Endometrium (tissue), 2 donors: ENCODE results near the gene SUMF2.
"Not testable (repeated sequence)": the region's sequence is repeated elsewhere in the genome, so short reads cannot be mapped to it uniquely, and the experiment has no call there.

Experiments used
- FAIRE-seq: peaks from 2 replicates; lab custom pipeline; 2012; peaks lifted over from hg19 to GRCh38; lab: Jason Lieb, UNC
- donor health status: control.
- donor health status: control.

Gene SUMF2

DNA sequence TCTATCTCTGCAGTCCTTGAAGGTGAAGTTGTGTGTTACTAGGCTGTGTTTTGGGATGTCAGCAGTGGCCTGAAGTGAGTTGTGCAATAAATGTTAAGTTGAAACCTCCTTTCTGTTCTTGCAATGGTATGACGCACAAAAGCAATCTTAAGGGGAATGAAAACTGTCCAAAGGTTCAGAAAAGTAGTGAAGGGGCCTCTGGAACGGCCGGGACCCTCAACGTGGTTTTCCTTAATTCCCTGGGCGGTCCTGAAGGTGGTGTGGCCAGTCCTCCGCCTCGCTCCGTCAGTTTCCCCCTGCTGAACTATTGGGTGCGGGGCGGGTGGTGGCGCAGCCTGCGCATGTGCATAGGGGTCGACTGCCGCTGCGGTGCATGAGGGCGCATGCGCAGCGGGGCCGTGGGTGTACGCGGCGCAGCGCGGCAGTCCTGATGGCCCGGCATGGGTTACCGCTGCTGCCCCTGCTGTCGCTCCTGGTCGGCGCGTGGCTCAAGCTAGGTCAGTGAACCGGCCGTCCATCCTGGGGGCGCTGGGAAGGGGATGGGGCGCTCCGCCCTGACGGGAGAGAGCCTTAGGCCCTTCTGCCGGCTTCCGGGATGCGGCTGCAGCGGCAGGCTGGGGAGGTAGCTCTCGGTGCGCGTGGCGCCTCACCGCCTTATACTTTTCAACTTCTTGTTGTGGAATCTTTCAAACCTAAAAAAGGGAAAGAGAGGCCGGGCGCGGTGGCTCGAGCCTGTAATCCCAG lies at the start of gene SUMF2:
Gene SUMF2 (plus strand): TSS at position 405 of the 744 bp plus-strand sequence. CDS start 26 bp downstream, at position 431.
- no peak for FAIRE-seq

DNA sequence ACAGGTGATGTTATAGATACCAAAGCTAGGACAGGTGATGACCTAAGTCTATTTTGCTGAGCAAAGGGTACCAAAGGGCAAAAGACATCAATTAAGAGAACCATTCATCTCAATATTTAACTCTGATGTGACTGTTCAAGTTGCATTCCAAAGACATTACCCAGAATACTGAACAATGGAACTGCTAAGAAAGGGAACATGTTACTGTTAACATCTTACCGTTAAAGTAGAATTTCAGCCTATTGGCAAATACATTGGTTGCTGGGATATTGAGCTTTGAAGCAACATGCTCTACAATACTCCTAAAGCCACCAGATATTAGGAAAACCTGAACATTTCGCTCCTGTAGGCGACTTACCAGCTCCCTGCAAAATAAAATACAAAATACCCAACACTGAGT lies 47.1 kb upstream of the SUMF2 start:
- FAIRE-seq = not testable (repeated sequence)

DNA sequence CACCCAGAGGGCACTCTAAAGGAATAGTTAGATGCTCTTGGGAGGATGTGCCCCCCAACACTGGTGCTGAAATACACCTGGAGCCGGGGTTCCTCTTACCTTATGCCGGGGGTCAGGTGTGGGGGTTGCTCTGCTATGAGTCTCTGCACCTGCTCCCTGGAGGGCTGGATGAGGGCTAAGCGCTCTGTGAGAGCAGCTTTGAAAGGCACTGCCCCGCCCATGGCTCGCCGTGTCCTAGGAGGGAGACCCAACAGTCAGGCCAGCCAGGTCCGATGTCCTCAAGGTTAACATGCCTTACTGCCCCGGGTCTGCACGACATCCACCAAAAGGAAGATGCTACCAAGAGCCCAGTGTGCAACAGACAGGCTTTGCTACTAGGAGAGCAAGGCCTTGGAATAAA lies 44.6 kb upstream of the SUMF2 start:
- no peak for FAIRE-seq

DNA sequence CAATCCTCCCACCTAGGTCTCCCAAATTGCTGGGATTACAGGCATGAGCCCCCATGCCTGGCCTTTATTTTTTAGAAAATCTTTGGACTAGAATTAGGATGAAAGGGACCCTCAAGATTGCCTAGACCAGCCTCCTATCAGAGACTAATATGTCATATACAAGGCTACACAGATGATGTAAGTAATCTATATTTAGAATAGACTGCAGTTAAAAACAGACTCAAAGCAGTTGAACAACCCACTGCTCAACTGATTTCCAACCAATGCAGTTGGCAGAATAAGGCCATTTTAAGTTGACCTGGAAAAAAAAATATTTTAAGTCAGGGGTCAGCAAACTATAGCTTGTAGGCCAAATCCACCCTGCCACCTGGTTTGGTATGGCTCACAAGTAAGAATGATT lies 40.6 kb upstream of the SUMF2 start:
- FAIRE-seq = no peak

DNA sequence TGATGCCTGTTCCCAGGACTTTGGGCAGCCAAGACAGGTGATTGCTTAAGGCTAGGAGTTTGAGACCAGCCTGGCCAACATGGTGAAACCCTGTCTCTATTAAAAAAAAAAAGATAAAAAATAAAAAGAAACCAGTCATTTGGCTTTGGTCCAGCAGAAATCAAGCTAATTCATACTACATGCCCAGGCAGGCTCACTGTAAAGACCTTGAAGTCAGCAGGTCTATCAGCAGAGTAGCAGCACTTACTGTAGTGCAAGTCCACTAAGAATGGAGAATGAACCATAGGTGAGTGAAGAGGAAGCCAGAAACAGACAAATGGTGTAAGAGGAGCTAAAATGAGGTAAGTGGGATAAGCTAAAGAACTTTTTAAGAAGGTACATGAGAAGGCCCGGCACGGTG lies 37.5 kb upstream of the SUMF2 start:
- no peak for FAIRE-seq

DNA sequence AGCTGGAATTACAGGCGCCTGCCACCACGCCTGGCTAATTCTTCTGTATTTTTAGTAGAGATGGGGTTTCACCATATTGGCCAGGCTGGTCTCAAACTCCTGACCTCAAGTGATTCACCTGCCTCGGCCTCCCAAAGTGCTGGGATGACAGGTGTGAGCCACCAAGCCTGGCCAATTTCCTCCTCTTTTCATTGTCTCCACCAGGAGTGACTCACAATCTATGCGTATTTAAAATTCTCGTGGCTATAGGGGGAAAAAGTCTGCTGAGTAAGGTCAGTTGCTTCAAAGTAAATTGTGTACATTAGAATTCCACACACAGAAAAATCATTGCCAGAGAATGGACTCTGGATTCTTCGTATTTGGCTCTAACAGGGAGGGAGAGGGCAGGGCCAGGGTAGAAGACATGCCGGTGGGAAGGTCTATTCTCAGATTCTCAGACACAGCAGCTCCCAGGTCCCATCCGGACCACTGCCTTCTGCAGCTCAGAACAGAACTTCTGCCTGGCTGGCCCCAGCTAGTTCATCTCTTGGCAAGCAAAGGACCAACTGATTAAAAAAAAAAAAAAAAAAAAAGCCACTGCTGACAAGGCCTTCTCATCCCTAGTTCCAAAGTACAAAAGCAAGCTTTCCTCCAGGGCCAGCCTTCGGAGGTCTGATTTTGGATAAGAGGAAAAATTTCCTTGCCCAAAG lies 35.0 kb upstream of the SUMF2 start:
- FAIRE-seq = no peak

DNA sequence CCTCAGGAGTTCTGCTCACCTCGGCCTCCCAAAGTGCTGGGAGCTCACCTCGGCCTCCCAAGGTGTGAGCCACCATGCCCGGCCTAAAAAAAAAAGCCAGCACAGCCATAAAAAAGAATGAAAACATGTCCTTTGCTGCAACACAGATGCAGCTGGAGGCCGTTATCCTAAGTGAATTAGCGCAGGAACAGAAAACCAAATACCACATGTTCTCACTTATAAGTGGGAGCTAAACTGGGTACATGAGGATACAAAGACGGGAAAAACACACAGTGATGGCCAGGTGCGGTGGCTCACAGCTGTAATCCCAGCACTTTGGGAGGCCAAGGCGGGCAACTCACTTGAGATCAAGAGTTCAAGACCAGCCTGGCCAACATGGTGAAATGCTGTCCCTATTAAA lies 33.7 kb upstream of the SUMF2 start:
- no peak for FAIRE-seq

DNA sequence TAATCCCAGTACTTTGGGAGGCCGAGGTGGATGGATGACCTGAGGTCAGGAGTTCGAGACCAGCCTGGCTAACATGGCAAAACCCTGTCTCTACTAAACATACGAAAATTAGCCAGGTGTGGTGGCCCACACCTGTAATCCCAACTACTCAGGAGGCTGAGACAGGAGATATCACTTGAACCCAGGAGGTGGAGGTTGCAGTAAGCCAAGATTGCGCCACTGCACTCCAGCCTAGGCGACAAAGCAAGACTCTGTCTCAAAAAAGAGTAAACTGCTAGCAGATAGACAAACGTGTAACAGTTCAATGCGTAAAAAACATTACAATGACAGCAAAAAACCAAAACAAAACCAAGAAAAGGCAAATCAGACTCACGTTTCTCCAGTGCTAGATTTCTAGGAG lies 32.5 kb upstream of the SUMF2 start:
- not testable (repeated sequence) for FAIRE-seq

DNA sequence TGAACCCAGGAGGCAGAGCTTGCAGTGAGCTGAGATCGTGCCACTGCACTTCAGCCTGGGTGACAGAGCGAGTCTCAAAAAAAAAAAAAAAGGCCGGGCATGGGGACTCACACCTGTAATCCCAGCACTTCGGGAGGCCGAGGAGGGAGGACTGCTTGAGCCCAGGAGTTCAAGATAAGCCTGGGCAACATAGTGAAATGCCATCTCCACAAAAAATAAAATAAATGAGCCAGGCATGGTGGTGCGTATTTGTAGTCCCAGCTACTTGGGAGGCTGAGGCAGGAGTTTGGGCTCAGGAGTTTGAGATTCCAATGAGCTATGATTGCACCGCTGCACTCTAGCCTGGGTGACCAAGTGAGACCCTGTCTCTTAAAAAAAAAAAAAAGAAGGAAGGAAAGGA lies 31.5 kb upstream of the SUMF2 start:
- FAIRE-seq = not testable (repeated sequence)

DNA sequence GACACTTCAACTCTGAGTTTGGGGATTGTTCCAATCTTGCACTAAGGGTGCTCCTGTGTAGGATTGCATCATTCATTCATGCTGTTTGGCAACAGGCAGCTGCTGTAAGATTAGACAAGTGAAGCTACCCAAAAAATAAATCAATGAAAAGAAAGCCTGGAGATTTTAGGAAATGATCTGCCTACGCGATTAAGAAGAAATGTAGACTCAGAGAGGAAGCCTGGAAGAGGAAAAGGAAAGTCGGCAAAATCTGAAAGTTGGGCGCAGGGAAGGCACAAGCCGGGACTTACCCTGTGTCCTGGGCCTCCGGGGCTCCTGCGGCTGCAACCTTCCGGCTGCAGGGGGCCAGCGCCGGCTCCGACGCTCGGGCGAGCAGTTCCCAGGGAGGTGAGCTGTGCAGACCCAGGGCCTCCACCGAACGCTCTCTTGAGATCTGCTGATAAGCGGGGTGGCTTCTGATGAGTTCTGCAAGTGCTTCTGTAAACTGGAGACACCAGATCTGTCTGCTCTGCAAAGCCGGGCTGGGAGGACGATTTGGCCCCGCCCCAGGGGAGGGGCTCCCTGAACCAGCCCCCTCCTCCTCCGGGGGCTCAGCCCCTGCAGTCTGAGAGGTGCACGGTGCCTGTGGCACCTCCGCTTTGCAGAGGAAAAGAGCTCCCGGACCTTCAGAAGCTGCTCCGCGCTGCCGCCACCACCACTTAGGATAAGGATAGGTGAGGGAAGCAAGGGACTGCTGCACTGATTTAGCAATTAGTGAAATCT lies 30.2 kb upstream of the SUMF2 start:
- FAIRE-seq = no peak

DNA sequence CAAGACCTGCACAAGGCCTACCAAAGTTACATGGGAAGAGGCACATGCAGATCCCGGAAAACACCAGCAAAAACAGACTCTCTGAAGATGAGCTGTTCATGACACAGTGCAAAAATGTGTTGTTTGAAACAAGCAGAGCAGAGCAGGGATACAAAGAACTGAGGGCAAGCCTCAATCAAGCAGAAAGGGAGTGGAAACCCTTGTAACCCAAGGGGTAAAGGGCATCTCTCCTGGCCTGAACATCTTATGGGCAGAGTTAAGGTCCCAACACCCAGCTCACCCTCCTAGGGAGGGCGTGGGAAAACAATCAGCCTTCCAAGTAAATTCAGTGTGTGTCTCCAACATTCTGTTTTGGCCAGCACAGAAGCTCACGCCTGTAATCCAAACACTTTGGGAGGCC lies 23.4 kb upstream of the SUMF2 start:
- FAIRE-seq = no peak

DNA sequence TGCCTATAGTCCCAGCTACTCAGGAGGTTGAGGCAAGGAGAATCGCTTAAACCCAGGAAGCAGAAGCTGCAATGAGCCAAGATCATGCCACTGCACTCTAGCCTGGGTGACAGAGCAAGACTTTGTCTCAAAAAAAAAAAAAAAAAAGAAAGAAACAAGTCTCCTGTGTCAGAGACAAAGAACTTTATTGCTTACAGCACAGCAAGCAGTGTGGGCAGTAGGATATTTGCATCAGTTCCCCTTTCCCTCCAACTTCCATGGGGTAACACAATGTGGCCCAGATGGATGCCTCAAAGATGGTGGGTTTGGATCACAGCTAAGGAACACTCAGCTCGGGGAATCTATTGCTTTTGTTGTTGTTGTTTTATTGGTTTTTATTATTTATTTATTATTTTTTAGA lies 18.3 kb upstream of the SUMF2 start:
- FAIRE-seq = not testable (repeated sequence)

DNA sequence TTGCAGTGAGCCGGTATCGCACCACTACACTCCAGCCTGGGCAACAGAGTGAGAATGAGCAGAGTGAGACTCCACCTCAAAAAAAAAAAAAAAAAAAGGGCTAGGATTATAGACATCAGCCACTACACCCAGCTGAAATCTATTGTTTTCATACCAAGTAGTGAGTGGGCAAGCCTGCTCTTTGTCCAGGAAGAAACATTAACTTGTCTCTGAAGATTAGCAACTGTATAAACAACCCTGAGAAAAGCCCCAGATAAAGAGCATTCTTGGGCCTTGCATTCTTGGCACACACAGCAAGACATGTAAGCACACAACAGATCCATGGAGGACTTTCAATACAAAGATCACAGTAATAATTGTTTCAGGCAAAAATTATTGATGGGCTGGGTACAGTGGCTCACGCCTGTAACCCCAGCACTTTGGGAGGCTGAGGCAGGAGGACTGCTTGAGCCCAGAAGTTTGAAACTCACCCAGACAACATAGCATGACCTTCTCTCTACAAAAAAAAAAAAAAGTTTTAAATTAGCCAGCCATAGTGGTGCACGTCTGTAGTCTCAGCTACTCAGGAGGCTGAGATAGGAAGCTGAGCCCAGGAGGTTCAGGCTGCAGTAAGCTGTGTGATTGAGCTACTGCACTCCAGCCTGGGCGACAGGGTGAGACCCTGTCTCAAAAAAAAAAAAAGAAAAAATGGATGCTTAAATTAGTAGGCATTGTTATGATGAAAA lies 17.2 kb upstream of the SUMF2 start:
- FAIRE-seq = no peak

DNA sequence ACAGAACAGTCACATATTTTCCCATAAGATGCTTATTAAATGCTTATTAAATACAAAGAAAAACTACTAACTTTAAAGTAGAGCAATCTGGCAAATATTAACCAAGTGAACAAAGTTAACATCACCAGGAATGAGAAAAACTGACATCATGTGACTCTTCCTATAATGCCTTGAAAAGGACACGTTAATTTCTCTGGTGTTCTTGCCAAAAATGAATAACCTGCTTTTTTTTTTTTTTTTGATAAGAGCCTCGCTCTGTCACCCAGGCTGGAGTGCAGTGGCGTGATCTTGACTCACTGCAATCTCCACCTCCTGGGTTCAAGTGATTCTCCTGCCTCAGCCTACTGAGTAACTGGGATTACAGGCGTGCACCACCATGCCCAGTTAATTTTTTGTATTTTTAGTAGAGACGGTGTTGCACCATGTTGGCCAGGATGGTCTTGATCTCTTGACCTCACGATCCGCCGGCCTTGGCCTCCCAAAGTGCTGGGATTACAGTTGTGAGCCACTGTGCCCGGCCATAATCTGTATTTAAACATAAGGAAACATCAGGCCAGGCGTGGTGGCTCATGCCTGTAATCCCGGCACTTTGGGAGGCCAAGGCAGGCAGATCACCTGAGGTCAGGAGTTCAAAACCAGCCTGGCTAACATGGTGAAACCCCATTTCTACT lies 16.5 kb upstream of the SUMF2 start:
- FAIRE-seq = not testable (repeated sequence)

DNA sequence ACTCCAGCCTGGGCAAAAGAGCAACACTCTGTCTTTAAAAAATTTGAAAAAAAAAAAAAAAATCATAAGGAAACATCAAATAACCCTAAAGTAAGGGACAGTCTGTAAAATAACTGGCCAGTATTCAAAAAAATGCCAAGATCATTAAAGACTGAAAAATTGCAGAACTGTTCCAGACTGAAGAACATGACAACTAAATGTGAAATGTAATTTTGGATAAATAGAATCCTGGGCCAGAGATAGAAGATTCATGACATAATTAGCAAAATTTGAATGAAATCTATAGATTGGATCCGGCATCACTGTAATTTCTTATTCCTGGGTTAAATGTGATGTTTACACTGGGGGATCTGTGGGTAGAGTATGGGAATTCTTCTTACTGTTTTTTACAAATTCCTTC lies 15.8 kb upstream of the SUMF2 start:
- FAIRE-seq = no peak

DNA sequence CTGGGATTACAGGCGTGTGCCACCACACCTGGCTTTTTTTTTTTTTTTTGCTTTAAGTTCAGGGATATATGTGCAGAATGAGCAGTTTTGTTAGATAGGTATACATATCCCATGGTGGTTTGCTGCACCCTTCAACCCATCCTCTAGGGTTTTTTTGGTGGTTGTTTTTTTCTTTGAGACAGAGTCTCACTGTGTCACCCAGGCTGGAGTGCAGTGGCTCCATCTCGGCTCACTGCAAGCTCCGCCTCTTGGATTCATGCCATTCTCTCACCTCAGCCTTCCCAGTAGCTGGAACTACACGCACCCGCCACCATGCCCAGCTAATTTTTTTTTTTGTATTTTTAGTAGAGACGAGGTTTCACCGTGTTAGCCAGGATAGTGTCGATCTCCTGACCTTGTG lies 15.3 kb upstream of the SUMF2 start:
- not testable (repeated sequence) for FAIRE-seq

DNA sequence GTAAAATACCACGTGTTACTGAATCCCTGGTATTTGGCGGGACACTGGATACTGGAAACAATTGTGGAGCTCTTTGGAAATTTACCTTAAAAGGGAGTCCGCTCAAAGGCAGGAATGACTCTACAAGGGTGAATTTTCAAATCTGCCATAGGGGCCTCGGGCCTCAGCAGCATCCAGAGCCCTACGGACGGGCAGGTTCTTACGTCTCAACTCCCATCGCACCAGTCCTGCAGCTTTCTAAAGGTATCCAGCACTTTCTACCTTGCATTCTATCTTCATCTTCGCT lies 13.1 kb upstream of the SUMF2 start:
- no peak for FAIRE-seq

DNA sequence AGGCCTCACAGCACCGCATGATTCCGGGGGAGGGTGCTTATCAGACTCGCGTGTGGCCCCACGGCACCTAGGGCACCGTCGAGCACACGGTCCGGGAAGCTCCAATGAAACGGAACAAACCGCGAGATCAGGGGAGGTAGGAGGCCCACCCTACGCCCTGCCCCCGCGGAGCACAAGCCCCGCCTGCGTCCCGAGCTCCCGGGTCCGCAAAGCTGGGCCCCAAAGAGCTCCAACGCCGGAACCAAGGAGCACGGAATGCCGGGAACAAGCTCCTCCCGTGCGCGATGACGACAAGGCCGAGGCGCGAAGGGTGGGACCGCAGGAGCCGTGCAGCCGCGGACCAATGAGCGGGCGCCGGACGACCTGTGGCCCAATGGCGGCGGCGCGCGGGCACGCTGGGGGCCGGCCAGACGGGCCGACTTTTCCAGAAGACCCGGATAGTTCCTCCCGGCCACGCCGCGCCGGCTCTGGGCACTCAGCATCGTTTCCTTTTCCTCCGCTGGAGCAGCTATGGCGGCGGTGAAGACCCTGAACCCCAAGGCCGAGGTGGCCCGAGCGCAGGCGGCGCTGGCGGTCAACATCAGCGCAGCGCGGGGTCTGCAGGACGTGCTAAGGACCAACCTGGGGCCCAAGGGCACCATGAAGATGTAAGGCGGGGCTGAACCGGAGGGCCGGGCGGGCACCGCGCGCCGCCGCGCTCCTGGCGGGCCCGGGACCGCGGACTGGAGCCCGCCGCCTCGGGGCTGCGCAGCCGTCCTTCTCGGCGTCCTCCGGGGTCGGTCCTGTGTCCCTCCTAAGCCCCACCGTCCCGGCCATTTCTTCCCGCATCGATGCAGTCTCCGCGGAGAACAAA lies 12.5 kb upstream of the SUMF2 start, which contains the start of the genes CCT6A and PSPH:
Gene CCT6A (plus strand): TSS at position 427 of the 853 bp plus-strand sequence. CDS start 84 bp downstream, at position 511.
Gene PSPH (minus strand): TSS at position 106 of the 853 bp plus-strand sequence. CDS start 30,232 bp downstream, outside the sequence.
- FAIRE-seq = no peak

DNA sequence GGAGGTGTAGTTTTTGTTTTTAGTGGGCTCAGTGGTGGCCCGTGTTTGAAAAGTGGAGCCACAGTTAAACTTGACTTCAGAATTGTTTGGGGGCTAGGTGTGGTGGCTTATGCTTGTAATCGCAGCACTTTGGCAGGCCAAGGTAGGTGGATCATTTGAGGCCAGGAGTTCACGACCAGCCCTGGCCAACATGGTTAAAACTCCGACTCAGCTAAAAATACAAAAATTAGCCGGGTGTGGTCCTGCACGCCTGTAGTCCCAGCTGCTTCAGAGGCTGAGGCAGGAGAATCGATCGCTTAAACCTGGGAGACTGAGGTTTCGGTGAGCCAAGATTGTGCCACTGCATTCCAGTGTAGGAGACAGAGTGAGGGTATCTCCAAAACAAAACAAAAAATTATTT lies 10.7 kb upstream of the SUMF2 start:
- no peak for FAIRE-seq

DNA sequence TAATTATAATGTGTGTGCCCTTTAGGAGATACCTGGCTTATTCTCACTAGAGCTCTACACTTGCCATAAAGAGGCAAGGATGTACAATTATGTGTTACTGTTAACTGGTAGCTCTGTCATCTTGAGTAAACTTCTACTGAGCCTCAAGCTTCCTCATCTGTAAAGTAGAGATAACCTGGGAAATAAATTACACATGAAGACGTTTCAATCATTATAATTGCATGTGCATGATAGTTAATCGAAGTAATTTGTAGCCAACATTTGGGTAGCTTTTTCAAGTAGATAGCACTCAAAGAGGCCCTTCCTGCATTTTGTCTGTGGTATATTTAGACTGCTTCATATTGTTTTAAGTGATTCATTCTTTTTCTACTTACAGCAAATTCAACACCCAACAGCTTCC lies 10.1 kb upstream of the SUMF2 start:
- no peak for FAIRE-seq

DNA sequence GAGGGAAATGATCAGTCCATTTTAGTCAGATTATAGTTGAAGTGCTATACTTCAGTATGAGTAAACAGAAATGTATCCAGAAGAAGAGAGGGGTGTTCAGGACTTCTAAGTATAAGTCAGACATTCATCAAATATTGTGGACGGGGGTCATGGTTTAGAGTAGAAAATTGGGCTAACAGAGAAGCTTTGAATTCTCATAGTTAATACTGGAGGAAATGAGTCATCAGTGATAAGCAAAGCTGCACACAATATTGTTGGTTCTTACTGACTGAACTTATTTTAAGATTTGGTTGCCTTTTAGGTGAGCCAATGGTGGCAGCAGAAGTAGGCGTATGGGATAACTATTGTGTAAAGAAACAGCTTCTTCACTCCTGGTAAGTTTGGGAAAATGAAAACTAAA lies 1.7 kb upstream of the SUMF2 start:
- no peak for FAIRE-seq
